ENCODE data around the gene MTCH1. TPM values are rescaled to one million over a fixed set of nuclear protein-coding genes. Genes with fewer than 3 reads are reported as not detected.
"Not testable (repeated sequence)": the region's sequence is repeated elsewhere in the genome, so short reads cannot be mapped to it uniquely, and the experiment has no call there.

MTCH1 gene
- total RNA-seq, 4 donors from 2014 or later = 127 to 186 (median 158) TPM

- Histone ChIP-seq H3K27ac (no peak overlapping the region), H3K4me3 (no peak overlapping the region), H3K27me3 (no peaks in the 10 kb centered on the region), H3K36me3 (no peaks in the 10 kb centered on the region), H3K9me3 (no peaks in the 10 kb centered on the region), H3K4me1 (no peaks in the 10 kb centered on the region)
- no peak for TF ChIP-seq POLR2A (IDR thresholded peaks at IDR 0.05)
- no peak for TF ChIP-seq CTCF (IDR thresholded peaks at IDR 0.05)
- DNase-seq = no peak
These were observed 40.7 kb downstream of the MTCH1 start for GRCh38 chr6:36945301-36945700.

- H3K36me3 ChIP-seq = no peaks in the 10 kb centered on the region
- peak in 1 of 3 donors; percentile 21 for DNase-seq
- TF ChIP-seq POLR2A (IDR thresholded peaks at IDR 0.05) = no peak
- TF ChIP-seq CTCF (IDR thresholded peaks at IDR 0.05) = no peak
- H3K4me1 ChIP-seq = no peaks in the 10 kb centered on the region
- H3K27me3 ChIP-seq = no peaks in the 10 kb centered on the region
- no peaks in the 10 kb centered on the region for H3K9me3 ChIP-seq
- no peak overlapping the region for H3K4me3 ChIP-seq
- H3K27ac ChIP-seq = no peak overlapping the region
These were observed 41.3 kb downstream of the MTCH1 start for GRCh38 chr6:36944650-36945049.

GRCh38 chr6:36942329-36942728, 43.7 kb downstream of the MTCH1 start:
- H3K36me3 ChIP-seq, H3K27me3 ChIP-seq, DNase-seq, H3K4me3 ChIP-seq, H3K27ac ChIP-seq, H3K9me3 ChIP-seq, H3K4me1 ChIP-seq: not testable (repeated sequence)

- DNase-seq = peak in 1 of 3 donors; percentile 13
- H3K4me3 ChIP-seq = not testable (repeated sequence)
These were observed 44.4 kb downstream of the MTCH1 start for GRCh38 chr6:36941561-36941960.

GRCh38 chr6:36940027-36940426, 46.0 kb downstream of the MTCH1 start:
- H3K4me3 ChIP-seq = no peak overlapping the region
- H3K4me1 ChIP-seq = no peaks in the 10 kb centered on the region
- peak in 1 of 3 donors; percentile 33 for DNase-seq

More at GRCh38 chr6:36941561-36941960, 44.4 kb downstream of the MTCH1 start:
- not testable (repeated sequence) for H3K27me3 ChIP-seq, H3K36me3 ChIP-seq, H3K27ac ChIP-seq, H3K4me1 ChIP-seq, H3K9me3 ChIP-seq

GRCh38 chr6:36939005-36939404, 47.0 kb downstream of the MTCH1 start:
- H3K4me3 ChIP-seq, H3K4me1 ChIP-seq, DNase-seq, H3K27me3 ChIP-seq, H3K9me3 ChIP-seq, H3K36me3 ChIP-seq, H3K27ac ChIP-seq: not testable (repeated sequence)

More at GRCh38 chr6:36940027-36940426, 46.0 kb downstream of the MTCH1 start:
- no peaks in the 10 kb centered on the region for H3K36me3 ChIP-seq
- TF ChIP-seq POLR2A (IDR thresholded peaks at IDR 0.05) (no peak), CTCF (IDR thresholded peaks at IDR 0.05) (no peak)
- no peaks in the 10 kb centered on the region for H3K27me3 ChIP-seq
- no peak overlapping the region for H3K27ac ChIP-seq
- H3K9me3 ChIP-seq = no peaks in the 10 kb centered on the region

GRCh38 chr6:36938536-36938935, 47.5 kb downstream of the MTCH1 start:
- no peaks in the 10 kb centered on the region for H3K4me1 ChIP-seq
- H3K36me3 ChIP-seq = no peaks in the 10 kb centered on the region
- H3K27ac ChIP-seq = no peak overlapping the region
- TF ChIP-seq POLR2A (IDR thresholded peaks at IDR 0.05) (no peak), CTCF (IDR thresholded peaks at IDR 0.05) (no peak)
- H3K9me3 ChIP-seq = no peaks in the 10 kb centered on the region
- DNase-seq = peak in 1 of 3 donors; percentile 17
- no peaks in the 10 kb centered on the region for H3K27me3 ChIP-seq
- H3K4me3 ChIP-seq = no peak overlapping the region

All from Peyer's patch (tissue), 4 donors.